Measurements from ENCODE around the gene CRY2.

The CRY2 gene

DNA sequence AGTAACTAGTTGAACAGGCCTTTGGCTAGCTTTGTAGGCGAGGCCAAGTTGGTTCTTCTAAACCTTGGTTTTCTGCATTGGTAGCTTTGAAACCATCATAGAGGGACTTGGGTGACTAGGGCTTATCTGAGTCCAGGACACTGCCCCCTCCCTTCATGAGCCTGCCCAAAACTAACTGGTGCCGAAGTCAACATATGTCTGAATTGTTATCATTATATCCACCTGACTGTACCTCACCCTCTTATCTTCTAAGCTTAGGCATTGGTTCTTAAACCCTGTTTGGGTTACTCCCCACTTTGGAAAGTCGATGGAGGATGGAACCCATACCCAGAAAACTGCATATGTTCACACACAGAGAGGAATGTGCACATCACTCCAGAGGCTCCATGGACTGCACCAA lies 30.6 kb downstream of the CRY2 start:
- no peak for DNase-seq (ENCODE audit: low spot score)
- Histone ChIP-seq H2AFZ (ENCODE audit: low read length) (no peak overlapping the region), H3K4me2 (ENCODE audit: insufficient read depth, low read length, poor library complexity, severe bottlenecking) (no peak overlapping the region), H3K4ac (ENCODE audit: low read length) (no peak overlapping the region), H3K27me3 (ENCODE audit: control insufficient read depth in 3 of 3, insufficient read depth in 3 of 3, low read depth in 1 of 3, low read length in 3 of 3) (no peaks in the 10 kb centered on the region), H3K14ac (ENCODE audit: low read length) (no peak overlapping the region), H2BK120ac (ENCODE audit: low read depth, low read length) (no peak overlapping the region), H3K9me3 (replicated peaks in 1 of 2; ENCODE audit: control insufficient read depth in 2 of 2, insufficient read depth in 1 of 2, low read depth in 1 of 2, low read length in 2 of 2) (no peaks in the 10 kb centered on the region), H4K8ac (ENCODE audit: low read depth, low read length) (no peak overlapping the region), H3K4me1 (ENCODE audit: control insufficient read depth in 2 of 2, insufficient read depth in 1 of 2, low read depth in 1 of 2, low read length in 2 of 2) (peaks cover 4 to 17% of the 10 kb centered on the region in 2 donors), H3K79me1 (ENCODE audit: low read depth, low read length) (no peaks in the 10 kb centered on the region), H3K27ac (replicated peaks; ENCODE audit: low read length) (no peak overlapping the region), H2AK5ac (ENCODE audit: low read depth, low read length) (no peak overlapping the region), H3K36me3 (replicated peaks in 1 of 2; ENCODE audit: control insufficient read depth in 2 of 2, insufficient read depth in 2 of 2, low read length in 2 of 2) (peaks cover 5 to 49% of the 10 kb centered on the region in 2 donors), H3K23ac (ENCODE audit: low read depth, low read length, poor library complexity) (no peak overlapping the region), H2BK15ac (ENCODE audit: low read length) (no peak overlapping the region), H4K91ac (ENCODE audit: low read depth, low read length, poor library complexity) (no peak overlapping the region), H3K18ac (ENCODE audit: low read length) (no peak overlapping the region), H3K9ac (ENCODE audit: low read depth, low read length, poor library complexity) (no peak overlapping the region), H2BK5ac (ENCODE audit: low read length) (no peak overlapping the region), H3K4me3 (ENCODE audit: low read length in 2 of 2) (no peak overlapping the region), H2BK12ac (ENCODE audit: low read length) (no peak overlapping the region)
- WGBS, 2 donors (ENCODE audit: extremely low coverage in 2 of 2, insufficient read length in 2 of 2, insufficient replicate concordance in 1 of 2) = no CpG with 5 or more reads among the region's 3 CpGs

DNA sequence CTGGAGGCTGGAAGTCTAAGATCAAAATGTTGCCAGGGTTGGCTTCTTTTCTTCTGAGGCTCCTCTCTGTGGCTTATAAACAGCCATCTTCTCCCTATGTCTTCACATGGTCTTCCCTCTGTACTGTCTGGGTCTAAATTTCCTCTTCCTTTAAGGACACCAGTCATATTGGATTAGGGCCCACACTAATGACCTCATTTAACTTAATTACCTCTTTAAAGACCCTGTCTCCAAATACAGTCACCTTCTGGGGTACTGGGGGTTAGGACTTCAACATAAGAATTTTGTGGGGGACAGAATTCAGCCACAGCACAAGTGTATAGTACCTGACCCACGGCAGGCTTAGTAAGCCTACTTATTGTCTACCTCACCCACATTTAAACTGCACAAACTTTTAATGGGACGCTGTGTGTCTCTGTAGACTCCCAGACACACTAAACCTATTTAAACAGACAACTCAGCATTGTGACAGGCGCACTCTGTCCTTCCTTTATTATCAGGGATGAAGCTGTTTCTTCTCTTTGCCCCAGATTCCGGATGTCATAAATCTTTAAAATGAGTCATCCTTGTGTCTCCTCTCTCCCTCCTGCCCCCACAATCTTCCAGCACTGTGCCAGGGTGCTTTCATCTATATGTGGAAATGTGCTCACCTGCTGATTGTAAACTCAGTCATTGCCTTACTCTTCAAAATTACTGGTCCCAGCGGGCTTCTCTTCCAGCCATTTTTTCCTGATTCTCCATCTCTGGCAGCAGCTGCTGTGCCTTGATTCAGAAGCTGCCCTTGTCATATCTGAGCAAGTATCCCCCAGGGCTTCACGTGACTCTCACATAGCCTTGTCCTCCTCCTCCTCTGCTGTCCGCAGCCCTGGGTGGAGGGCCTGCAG lies 32.8 kb downstream of the CRY2 start:
- H3K18ac ChIP-seq (ENCODE audit: low read length) = no peak overlapping the region
- H3K36me3 ChIP-seq (replicated peaks in 1 of 2; ENCODE audit: control insufficient read depth in 2 of 2, insufficient read depth in 2 of 2, low read length in 2 of 2) = peaks cover 5 to 34% of the 10 kb centered on the region in 2 donors
- H3K4ac ChIP-seq (ENCODE audit: low read length) = no peak overlapping the region
- no peak overlapping the region for H2BK12ac ChIP-seq (ENCODE audit: low read length)
- no peak overlapping the region for H4K91ac ChIP-seq (ENCODE audit: low read depth, low read length, poor library complexity)
- no peak overlapping the region for H2BK15ac ChIP-seq (ENCODE audit: low read length)
- H3K4me3 ChIP-seq (ENCODE audit: low read length in 2 of 2) = no peak overlapping the region
- no peak overlapping the region for H2BK120ac ChIP-seq (ENCODE audit: low read depth, low read length)
- no peaks in the 10 kb centered on the region for H3K27me3 ChIP-seq (ENCODE audit: control insufficient read depth in 3 of 3, insufficient read depth in 3 of 3, low read depth in 1 of 3, low read length in 3 of 3)
- H2AFZ ChIP-seq (ENCODE audit: low read length) = no peak overlapping the region
- H3K4me1 ChIP-seq (ENCODE audit: control insufficient read depth in 2 of 2, insufficient read depth in 1 of 2, low read depth in 1 of 2, low read length in 2 of 2) = peaks cover 4 to 16% of the 10 kb centered on the region in 2 donors
- H3K23ac ChIP-seq (ENCODE audit: low read depth, low read length, poor library complexity) = no peak overlapping the region
- no peaks in the 10 kb centered on the region for H3K9me3 ChIP-seq (replicated peaks in 1 of 2; ENCODE audit: control insufficient read depth in 2 of 2, insufficient read depth in 1 of 2, low read depth in 1 of 2, low read length in 2 of 2)
- WGBS, 2 donors (ENCODE audit: extremely low coverage in 2 of 2, insufficient read length in 2 of 2, insufficient replicate concordance in 1 of 2) = no CpG with 5 or more reads among the region's 7 CpGs
- no peaks in the 10 kb centered on the region for H3K79me1 ChIP-seq (ENCODE audit: low read depth, low read length)
- no peak for DNase-seq (ENCODE audit: low spot score)
- H2AK5ac ChIP-seq (ENCODE audit: low read depth, low read length) = no peak overlapping the region
- H3K27ac ChIP-seq (replicated peaks; ENCODE audit: low read length) = no peak overlapping the region
- H3K9ac ChIP-seq (ENCODE audit: low read depth, low read length, poor library complexity) = no peak overlapping the region
- H4K8ac ChIP-seq (ENCODE audit: low read depth, low read length) = no peak overlapping the region
- H3K14ac ChIP-seq (ENCODE audit: low read length) = no peak overlapping the region
- no peak overlapping the region for H2BK5ac ChIP-seq (ENCODE audit: low read length)
- no peak overlapping the region for H3K4me2 ChIP-seq (ENCODE audit: insufficient read depth, low read length, poor library complexity, severe bottlenecking)

DNA sequence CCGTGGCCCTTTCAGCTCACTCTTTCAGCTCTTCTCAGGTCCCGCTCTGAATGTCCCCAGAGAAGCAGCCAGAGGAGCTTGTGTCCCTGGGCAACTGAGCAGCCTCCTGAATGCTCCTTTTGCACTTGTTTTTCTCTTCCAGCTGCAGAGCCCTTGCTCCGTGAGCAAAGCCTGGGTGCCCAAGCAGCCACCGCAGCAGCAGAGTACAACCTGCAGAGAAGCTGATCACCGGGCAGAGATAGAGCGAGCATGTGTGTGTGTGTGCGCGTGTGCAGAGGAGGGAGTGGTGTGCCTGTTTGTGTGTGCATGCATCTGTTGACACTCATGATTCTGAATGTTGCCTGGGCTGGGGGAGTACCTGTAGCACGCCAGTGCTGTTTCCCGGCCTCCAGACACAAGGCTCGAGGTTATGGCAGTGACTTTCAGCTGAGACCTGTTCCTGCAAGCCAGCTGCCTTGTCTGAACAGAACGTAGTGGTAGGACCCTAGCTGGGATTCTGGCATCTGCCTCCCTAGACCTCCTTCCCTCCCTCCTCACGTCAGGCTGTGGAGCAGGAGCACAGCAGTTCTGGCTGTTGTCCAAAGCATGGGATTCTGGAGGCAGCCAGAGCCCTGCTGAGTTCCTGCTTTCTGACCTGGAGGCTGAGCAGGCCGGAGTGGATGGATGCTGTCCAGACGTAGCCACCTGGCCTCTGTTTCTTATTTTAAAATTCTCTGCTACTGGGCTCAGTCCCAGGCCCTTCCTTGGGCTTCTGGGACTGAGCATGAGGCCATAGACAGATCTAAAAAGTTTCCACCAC lies 33.7 kb downstream of the CRY2 start:
- no peak overlapping the region for H2BK120ac ChIP-seq (ENCODE audit: low read depth, low read length)
- H3K14ac ChIP-seq (ENCODE audit: low read length) = no peak overlapping the region
- H3K9me3 ChIP-seq (replicated peaks in 1 of 2; ENCODE audit: control insufficient read depth in 2 of 2, insufficient read depth in 1 of 2, low read depth in 1 of 2, low read length in 2 of 2) = no peaks in the 10 kb centered on the region
- no peaks in the 10 kb centered on the region for H3K79me1 ChIP-seq (ENCODE audit: low read depth, low read length)
- no peak overlapping the region for H4K8ac ChIP-seq (ENCODE audit: low read depth, low read length)
- H2AFZ ChIP-seq (ENCODE audit: low read length) = no peak overlapping the region
- peaks cover 7 to 15% of the 10 kb centered on the region in 2 donors for H3K4me1 ChIP-seq (ENCODE audit: control insufficient read depth in 2 of 2, insufficient read depth in 1 of 2, low read depth in 1 of 2, low read length in 2 of 2)
- WGBS, 2 donors (ENCODE audit: extremely low coverage in 2 of 2, insufficient read length in 2 of 2, insufficient replicate concordance in 1 of 2) = no CpG with 5 or more reads among the region's 15 CpGs
- H2BK12ac ChIP-seq (ENCODE audit: low read length) = no peak overlapping the region
- peaks cover 0 to 2% (median 1%) of the 10 kb centered on the region in 3 experiments for H3K27me3 ChIP-seq (ENCODE audit: control insufficient read depth in 3 of 3, insufficient read depth in 3 of 3, low read depth in 1 of 3, low read length in 3 of 3)
- H3K9ac ChIP-seq (ENCODE audit: low read depth, low read length, poor library complexity) = no peak overlapping the region
- peaks cover 5 to 34% of the 10 kb centered on the region in 2 donors for H3K36me3 ChIP-seq (replicated peaks in 1 of 2; ENCODE audit: control insufficient read depth in 2 of 2, insufficient read depth in 2 of 2, low read length in 2 of 2)
- peak overlapping the region in 1 of 2 donors; percentile 22 for H3K4me3 ChIP-seq (ENCODE audit: low read length in 2 of 2)
- H3K4me2 ChIP-seq (ENCODE audit: insufficient read depth, low read length, poor library complexity, severe bottlenecking) = no peak overlapping the region
- no peak overlapping the region for H4K91ac ChIP-seq (ENCODE audit: low read depth, low read length, poor library complexity)
- no peak overlapping the region for H2BK5ac ChIP-seq (ENCODE audit: low read length)
- H3K23ac ChIP-seq (ENCODE audit: low read depth, low read length, poor library complexity) = peak overlapping the region; percentile 7
- no peak overlapping the region for H2AK5ac ChIP-seq (ENCODE audit: low read depth, low read length)
- H3K18ac ChIP-seq (ENCODE audit: low read length) = no peak overlapping the region
- no peak overlapping the region for H3K4ac ChIP-seq (ENCODE audit: low read length)
- H3K27ac ChIP-seq (replicated peaks; ENCODE audit: low read length) = no peak overlapping the region
- no peak overlapping the region for H2BK15ac ChIP-seq (ENCODE audit: low read length)
- DNase-seq (ENCODE audit: low spot score) = no peak
